Fibroblast of peridontal ligament (primary cell): ENCODE measurements around the gene DXO.
A peak's percentile ranks its signal among the peaks of the same experiment; 100 is the strongest.
"Not testable (repeated sequence)": the region's sequence is repeated elsewhere in the genome, so short reads cannot be mapped to it uniquely, and the experiment has no call there.

ENCODE experiments used
- DNase-seq: peaks from one replicate; pipeline ENCODE4 v3.0.0-alpha.2; 2010; ENCODE audit errors: extremely low read depth

Gene DXO

GRCh38 chr6:31971993-31972708, at the start of gene DXO:
Gene DXO, minus strand, starts transcription at chr6:31972138. Its CDS starts 463 bp downstream, at chr6:31971675.
- DNase-seq = peak; percentile 98

- DNase-seq = not testable (repeated sequence)
Measured at GRCh38 chr6:32014547-32014946, 42.6 kb upstream of the DXO start, which contains the start of gene C4B. Gene C4B, plus strand, starts transcription at chr6:32014795. Its CDS starts 51 bp downstream, at chr6:32014846.

- not testable (repeated sequence) for DNase-seq
Measured at GRCh38 chr6:32013738-32014137, 41.8 kb upstream of the DXO start.

- DNase-seq = not testable (repeated sequence)
Measured at GRCh38 chr6:32012941-32013617, 41.1 kb upstream of the DXO start.

- not testable (repeated sequence) for DNase-seq
Measured at GRCh38 chr6:32010856-32011530, 39.1 kb upstream of the DXO start.

GRCh38 chr6:32009537-32009936, 37.6 kb upstream of the DXO start:
- not testable (repeated sequence) for DNase-seq

GRCh38 chr6:32008616-32009015, 36.7 kb upstream of the DXO start:
- DNase-seq = not testable (repeated sequence)

GRCh38 chr6:32008037-32008436, 36.1 kb upstream of the DXO start:
- DNase-seq = not testable (repeated sequence)

- not testable (repeated sequence) for DNase-seq
Measured at GRCh38 chr6:32007086-32007485, 35.1 kb upstream of the DXO start.

- DNase-seq = not testable (repeated sequence)
Measured at GRCh38 chr6:32005991-32006529, 34.1 kb upstream of the DXO start.

- DNase-seq = not testable (repeated sequence)
Measured at GRCh38 chr6:32005538-32005880, 33.6 kb upstream of the DXO start.

- DNase-seq = not testable (repeated sequence)
Measured at GRCh38 chr6:32004864-32005537, 33.1 kb upstream of the DXO start.

- DNase-seq = not testable (repeated sequence)
Measured at GRCh38 chr6:32004393-32004792, 32.5 kb upstream of the DXO start.

- DNase-seq = not testable (repeated sequence)
Measured at GRCh38 chr6:32003301-32003700, 31.4 kb upstream of the DXO start.

GRCh38 chr6:32002546-32003268, 30.8 kb upstream of the DXO start:
- DNase-seq = not testable (repeated sequence)

- DNase-seq = not testable (repeated sequence)
Measured at GRCh38 chr6:31996385-31996784, 24.4 kb upstream of the DXO start.

GRCh38 chr6:31994421-31994820, 22.5 kb upstream of the DXO start:
- DNase-seq = not testable (repeated sequence)

GRCh38 chr6:31989363-31989762, 17.4 kb upstream of the DXO start:
- DNase-seq = not testable (repeated sequence)

GRCh38 chr6:31981744-31982143, 9.8 kb upstream of the DXO start, which contains the start of gene C4A:
Gene C4A, plus strand, starts transcription at chr6:31982057. Its CDS starts 51 bp downstream, at chr6:31982108.
- not testable (repeated sequence) for DNase-seq

GRCh38 chr6:31980998-31981397, 9.1 kb upstream of the DXO start:
- not testable (repeated sequence) for DNase-seq
